ENCODE measurements around the gene SH3BGR. TPM values are rescaled to one million over a fixed set of nuclear protein-coding genes. Genes with fewer than 3 reads are reported as not detected.

Gene SH3BGR
- total and polyA plus RNA-seq, 2 donors from 2014 or later = 4.0 to 12.2 TPM

GRCh38 chr21:39422527-39423241 lies 29.1 kb upstream of the SH3BGR start:
- Histone ChIP-seq H3K9me3 (ENCODE audit: control insufficient read depth in 2 of 3, insufficient read depth in 1 of 3, low read length in 3 of 3) (no peaks in the 10 kb centered on the region), H3K36me3 (ENCODE audit: control insufficient read depth in 2 of 3, insufficient read depth in 3 of 3, low read length in 3 of 3) (peaks cover 0 to 3% (median 0%) of the 10 kb centered on the region in 3 donors), H3K27ac (ENCODE audit: low read depth in 2 of 2, low read length in 2 of 2) (no peak overlapping the region), H3K4me1 (ENCODE audit: control insufficient read depth in 2 of 3, insufficient read depth in 2 of 3, low read depth in 1 of 3, low read length in 3 of 3) (no peaks in the 10 kb centered on the region), H3K9ac (ENCODE audit: low read length in 3 of 3) (no peak overlapping the region), H3K27me3 (ENCODE audit: control insufficient read depth, insufficient read depth, low read length) (no peaks in the 10 kb centered on the region), H3K4me3 (ENCODE audit: low read length in 3 of 3) (no peak overlapping the region)
- peak in 2 of 5 donors; percentile 52 to 57 for DNase-seq
- intact Hi-C loops (cut with DNase I) = no loop called here
- TF ChIP-seq, protein P1, sequence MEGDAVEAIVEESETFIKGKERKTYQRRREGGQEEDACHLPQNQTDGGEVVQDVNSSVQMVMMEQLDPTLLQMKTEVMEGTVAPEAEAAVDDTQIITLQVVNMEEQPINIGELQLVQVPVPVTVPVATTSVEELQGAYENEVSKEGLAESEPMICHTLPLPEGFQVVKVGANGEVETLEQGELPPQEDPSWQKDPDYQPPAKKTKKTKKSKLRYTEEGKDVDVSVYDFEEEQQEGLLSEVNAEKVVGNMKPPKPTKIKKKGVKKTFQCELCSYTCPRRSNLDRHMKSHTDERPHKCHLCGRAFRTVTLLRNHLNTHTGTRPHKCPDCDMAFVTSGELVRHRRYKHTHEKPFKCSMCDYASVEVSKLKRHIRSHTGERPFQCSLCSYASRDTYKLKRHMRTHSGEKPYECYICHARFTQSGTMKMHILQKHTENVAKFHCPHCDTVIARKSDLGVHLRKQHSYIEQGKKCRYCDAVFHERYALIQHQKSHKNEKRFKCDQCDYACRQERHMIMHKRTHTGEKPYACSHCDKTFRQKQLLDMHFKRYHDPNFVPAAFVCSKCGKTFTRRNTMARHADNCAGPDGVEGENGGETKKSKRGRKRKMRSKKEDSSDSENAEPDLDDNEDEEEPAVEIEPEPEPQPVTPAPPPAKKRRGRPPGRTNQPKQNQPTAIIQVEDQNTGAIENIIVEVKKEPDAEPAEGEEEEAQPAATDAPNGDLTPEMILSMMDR (IDR thresholded peaks at IDR 0.05; ENCODE audit: borderline replicate concordance, extremely low read depth, insufficient read depth) = no peak
- no peak for FAIRE-seq

GRCh38 chr21:39429445-39429844 lies 22.3 kb upstream of the SH3BGR start:
- H3K36me3 ChIP-seq (ENCODE audit: control insufficient read depth in 2 of 3, insufficient read depth in 3 of 3, low read length in 3 of 3) = peaks cover 0 to 3% (median 0%) of the 10 kb centered on the region in 3 donors
- no peak for FAIRE-seq
- no peaks in the 10 kb centered on the region for H3K4me1 ChIP-seq (ENCODE audit: control insufficient read depth in 2 of 3, insufficient read depth in 2 of 3, low read depth in 1 of 3, low read length in 3 of 3)
- no peak for DNase-seq
- H3K9me3 ChIP-seq (ENCODE audit: control insufficient read depth in 2 of 3, insufficient read depth in 1 of 3, low read length in 3 of 3) = no peaks in the 10 kb centered on the region
- no peak overlapping the region for H3K9ac ChIP-seq (ENCODE audit: low read length in 3 of 3)
- no peaks in the 10 kb centered on the region for H3K27me3 ChIP-seq (ENCODE audit: control insufficient read depth, insufficient read depth, low read length)
- no peak overlapping the region for H3K27ac ChIP-seq (ENCODE audit: low read depth in 2 of 2, low read length in 2 of 2)
- intact Hi-C loops (cut with DNase I) = no loop called here
- TF ChIP-seq, protein P1 (IDR thresholded peaks at IDR 0.05; ENCODE audit: borderline replicate concordance, extremely low read depth, insufficient read depth) = no peak
- H3K4me3 ChIP-seq (ENCODE audit: low read length in 3 of 3) = no peak overlapping the region

- Histone ChIP-seq H3K36me3 (ENCODE audit: control insufficient read depth in 2 of 3, insufficient read depth in 3 of 3, low read length in 3 of 3) (peaks cover 0 to 3% (median 0%) of the 10 kb centered on the region in 3 donors), H3K27ac (ENCODE audit: low read depth in 2 of 2, low read length in 2 of 2) (no peak overlapping the region), H3K4me3 (ENCODE audit: low read length in 3 of 3) (no peak overlapping the region), H3K27me3 (ENCODE audit: control insufficient read depth, insufficient read depth, low read length) (no peaks in the 10 kb centered on the region), H3K4me1 (ENCODE audit: control insufficient read depth in 2 of 3, insufficient read depth in 2 of 3, low read depth in 1 of 3, low read length in 3 of 3) (no peaks in the 10 kb centered on the region), H3K9ac (ENCODE audit: low read length in 3 of 3) (no peak overlapping the region), H3K9me3 (ENCODE audit: control insufficient read depth in 2 of 3, insufficient read depth in 1 of 3, low read length in 3 of 3) (no peaks in the 10 kb centered on the region)
- FAIRE-seq = no peak
- no peak for DNase-seq
- TF ChIP-seq, protein P1 (IDR thresholded peaks at IDR 0.05; ENCODE audit: borderline replicate concordance, extremely low read depth, insufficient read depth) = no peak
- intact Hi-C loops (cut with DNase I) = no loop called here
These were observed 21.8 kb upstream of the SH3BGR start for GRCh38 chr21:39430016-39430415.
